OCI-LY7 (cell line): Measurements from ENCODE around the gene PLEKHH3. TPM values are rescaled to one million over a fixed set of nuclear protein-coding genes. Genes with fewer than 3 reads are reported as not detected.

ENCODE experiments used
- BruUV-seq: library from RNA; stranded (reverse); fragments of 400-500 nt; replicated peaks from 2 replicates; lab custom pipeline; 2021; lab: Mats Ljungman, UMichigan
- CTCF ChIA-PET: fragments of 300-600 bp; sonication (Branson Sonifier 250); formaldehyde crosslinking; loops from one replicate; lab custom pipeline; 2022; ENCODE audit warnings: antibody characterized with exemption; ENCODE audit not compliant: unreplicated experiment; lab: Charles Lee
- POLR2A ChIA-PET: fragments of 300-600 bp; sonication (Branson Sonifier 250); formaldehyde crosslinking; loops from one replicate; lab custom pipeline; 2022; ENCODE audit warnings: antibody characterized with exemption; lab: Charles Lee
- DNase-seq: peaks from one replicate; pipeline ENCODE4 v3.0.0-alpha.2; 2015; ENCODE audit warnings: low spot score
- H2AFZ ChIP-seq: fragments of 200-600 bp; sonication (generic), shearing (Covaris generic); 2 replicates; pipeline ENCODE4 v1.6.1; 2014; ENCODE audit warnings: mild to moderate bottlenecking, antibody characterized with exemption, low read length, moderate library complexity
- H3K27ac ChIP-seq: fragments of 200-600 bp; sonication (generic); 2 replicates; pipeline ENCODE4 v1.5.1; 2014; ENCODE audit warnings: mixed run types, low read depth, mild to moderate bottlenecking, moderate library complexity, low read length, inconsistent platforms; ENCODE audit not compliant: poor library complexity, severe bottlenecking
- H3K36me3 ChIP-seq: fragments of 200-600 bp; sonication (generic); 2 replicates; pipeline ENCODE4 v1.6.1; 2014; ENCODE audit warnings: mild to moderate bottlenecking, antibody characterized with exemption, low read length, moderate library complexity, mixed read lengths; ENCODE audit not compliant: insufficient read depth
- H3K4me1 ChIP-seq: fragments of 200-600 bp; sonication (generic); 2 replicates; pipeline ENCODE4 v1.5.1; 2014; ENCODE audit warnings: mild to moderate bottlenecking, low read length; ENCODE audit not compliant: insufficient read depth, poor library complexity, severe bottlenecking
- H3K4me2 ChIP-seq: fragments of 200-600 bp; sonication (generic); 2 replicates; pipeline ENCODE4 v1.6.1; 2014; ENCODE audit warnings: mild to moderate bottlenecking, low read length
- H3K4me3 ChIP-seq: fragments of 200-600 bp; sonication (generic); 2 replicates; pipeline ENCODE4 v1.5.1; 2014; ENCODE audit warnings: mild to moderate bottlenecking, low read depth, low read length; ENCODE audit not compliant: poor library complexity, severe bottlenecking
- H3K79me2 ChIP-seq: fragments of 200-600 bp; sonication (generic); 2 replicates; pipeline ENCODE4 v1.6.1; 2016; ENCODE audit warnings: low read depth, mild to moderate bottlenecking, low read length, moderate library complexity, mixed read lengths; ENCODE audit not compliant: insufficient read depth
- H3K9me2 ChIP-seq: fragments of 200-600 bp; sonication (generic); 2 replicates; pipeline ENCODE4 v1.6.1; 2016; ENCODE audit warnings: mild to moderate bottlenecking, low read length, mixed read lengths; ENCODE audit not compliant: insufficient read depth
- H3K9me3 ChIP-seq: fragments of 200-600 bp; sonication (generic); 2 replicates; pipeline ENCODE4 v1.6.1; 2014; ENCODE audit warnings: mild to moderate bottlenecking, mixed run types, low read length, mixed read lengths
- H4K20me1 ChIP-seq: fragments of 200-600 bp; sonication (generic); 2 replicates; pipeline ENCODE4 v1.6.1; 2014; ENCODE audit warnings: mild to moderate bottlenecking, antibody characterized with exemption, low read length, moderate library complexity, mixed read lengths; ENCODE audit not compliant: insufficient read depth
- CTCF ChIP-seq: fragments of 200-600 bp; sonication (generic); conservative IDR thresholded peaks from 2 replicates; pipeline ENCODE4 v1.5.1; 2014; ENCODE audit warnings: mild to moderate bottlenecking, antibody characterized with exemption, low read length, moderate library complexity, mixed read lengths
- EZH2phosphoT487 ChIP-seq: fragments of 200-600 bp; sonication (generic); IDR thresholded peaks from 2 replicates; pipeline ENCODE4 v1.6.1; 2018; ENCODE audit warnings: low read depth, borderline replicate concordance, mild to moderate bottlenecking, mixed run types, antibody characterized with exemption, low read length, moderate library complexity, mixed read lengths
- intact Hi-C: fragments of 100-400 bp; cut with micrococcal nuclease; formaldehyde crosslinking; loops from one replicate; pipeline ENCODE4 v1.10.0; 2022; ENCODE audit not compliant: unreplicated experiment
- total RNA-seq, 2 experiments: library from RNA; depleted of rRNA in 1 of 2; stranded (reverse); fragments of >200 nt in 1 of 2; shearing (Covaris generic) in 1 of 2; gene quantifications; 2 replicates each; pipeline ENCODE4 v1.2.3, GENCODE V29; 2014 to 2022

PLEKHH3 gene
- total RNA-seq, 2 experiments from 2014 or later, result 24.4 to 47.5 TPM

- Histone ChIP-seq H3K4me1 (peaks cover 39% of the 10 kb centered on the region), H3K36me3 (peaks cover 11% of the 10 kb centered on the region; the same call in 1 of the 2 replicates), H2AFZ (no peak overlapping the region), H3K9me2 (no peaks in the 10 kb centered on the region), H4K20me1 (no peaks in the 10 kb centered on the region), H3K79me2 (no peaks in the 10 kb centered on the region), H3K4me3 (peak overlapping the region; percentile 82), H3K27ac (peak overlapping the region; percentile 21), H3K9me3 (no peaks in the 10 kb centered on the region), H3K4me2 (peak overlapping the region; percentile 89)
- TF ChIP-seq EZH2phosphoT487, result no peak
- TF ChIP-seq CTCF, result peak; percentile 87
- no TSS peak for BruUV-seq
- intact Hi-C loops, result loop anchor here (2.0 kb wide), 1 partner anchor 15 kb away; the partner anchor contains the start of gene TUBG2
- ChIA-PET POLR2A (interaction anchor here (0.7 kb wide), 1 partner anchor 13 kb away, joined by 3 read pairs; no protein-coding TSS in a partner anchor), CTCF (interaction anchor here (0.5 kb wide), 1 partner anchor 204 kb away, joined by 3 read pairs; no protein-coding TSS in a partner anchor)
- DNase-seq, result peak; percentile 66
Measured at GRCh38 chr17:42673885-42674754, 2.7 kb downstream of the PLEKHH3 start.

GRCh38 chr17:42673266-42673884 lies 3.4 kb downstream of the PLEKHH3 start:
- H3K4me1 ChIP-seq, result peaks cover 32% of the 10 kb centered on the region
- ChIA-PET CTCF (no interaction called here), POLR2A (no interaction called here)
- peak overlapping the region; percentile 82 for H3K4me3 ChIP-seq
- H3K27ac ChIP-seq, result no peak overlapping the region
- H3K79me2 ChIP-seq, result no peaks in the 10 kb centered on the region
- H2AFZ ChIP-seq, result no peak overlapping the region
- no peaks in the 10 kb centered on the region for H3K9me2 ChIP-seq
- no TSS peak for BruUV-seq
- intact Hi-C loops, result no loop called here
- TF ChIP-seq CTCF (no peak), EZH2phosphoT487 (no peak)
- no peaks in the 10 kb centered on the region for H4K20me1 ChIP-seq
- peaks cover 12% of the 10 kb centered on the region; the same call in 1 of the 2 replicates for H3K36me3 ChIP-seq
- H3K9me3 ChIP-seq, result no peaks in the 10 kb centered on the region
- peak overlapping the region; percentile 89 for H3K4me2 ChIP-seq
- no peak for DNase-seq
